Keratinocyte (primary cell): ENCODE results near the gene DMD. TPM values are rescaled to one million over a fixed set of nuclear protein-coding genes. Genes with fewer than 3 reads are reported as not detected.

Experiments used
- DNase-seq: peaks from one replicate; pipeline ENCODE4 v3.0.0-alpha.2; 2011; ENCODE audit warnings: low read depth, missing footprints, low spot score
- FAIRE-seq: peaks from 2 replicates; lab custom pipeline; 2011; peaks lifted over from hg19 to GRCh38; lab: Jason Lieb, UNC
- H2AFZ ChIP-seq: 2 replicates; pipeline ENCODE4 v1.6.0; 2012; ENCODE audit warnings: low read length, control low read depth, inconsistent platforms; ENCODE audit not compliant: control insufficient read depth
- H3K27ac ChIP-seq: 2 replicates; pipeline ENCODE4 v1.5.1; 2011; ENCODE audit warnings: low read length; ENCODE audit not compliant: control insufficient read depth, insufficient read depth
- H3K27me3 ChIP-seq: 3 replicates; pipeline ENCODE4 v1.6.0; 2011; ENCODE audit warnings: low read length; ENCODE audit not compliant: control insufficient read depth, insufficient read depth; ENCODE audit errors: extremely low read depth
- H3K36me3 ChIP-seq, 2 experiments: 2 replicates in 1 of 2; 3 replicates in 1 of 2; pipeline ENCODE4 v1.5.1; 2011; ENCODE audit warnings: low read length in 2 of 2, mild to moderate bottlenecking in 1 of 2; ENCODE audit not compliant: control insufficient read depth in 2 of 2, insufficient read depth in 2 of 2; ENCODE audit errors: extremely low read depth in 1 of 2
- H3K4me1 ChIP-seq: 3 replicates; pipeline ENCODE4 v1.5.1; 2011; ENCODE audit warnings: low read length; ENCODE audit not compliant: control insufficient read depth, insufficient read depth; ENCODE audit errors: extremely low read depth
- H3K4me2 ChIP-seq: 3 replicates; pipeline ENCODE4 v1.6.0; 2011; ENCODE audit warnings: low read depth, low read length; ENCODE audit not compliant: control insufficient read depth, insufficient read depth; ENCODE audit errors: extremely low read depth
- H3K4me3 ChIP-seq, 3 experiments: fragments of 200-600 bp in 1 of 3; sonication (generic) in 1 of 3; 2 replicates in 2 of 3; 3 replicates in 1 of 3; pipeline ENCODE4 v1.5.1; 2011 to 2016; ENCODE audit warnings: low read length in 3 of 3, mild to moderate bottlenecking in 3 of 3, control low read depth in 2 of 3, inconsistent platforms in 1 of 3, low read depth in 1 of 3, mixed read lengths in 1 of 3, mixed run types in 1 of 3, moderate library complexity in 1 of 3; ENCODE audit not compliant: control insufficient read depth in 2 of 3, insufficient read depth in 2 of 3; ENCODE audit errors: extremely low read depth in 1 of 3
- H3K79me2 ChIP-seq: 2 replicates; pipeline ENCODE4 v1.6.0; 2012; ENCODE audit warnings: low read length; ENCODE audit not compliant: control insufficient read depth, insufficient read depth
- H3K9ac ChIP-seq: 3 replicates; pipeline ENCODE4 v1.6.0; 2011; ENCODE audit warnings: low read length; ENCODE audit not compliant: control insufficient read depth, insufficient read depth; ENCODE audit errors: extremely low read depth
- H3K9me1 ChIP-seq: 3 replicates; pipeline ENCODE4 v1.6.0; 2011; ENCODE audit warnings: low read length; ENCODE audit not compliant: control insufficient read depth, insufficient read depth; ENCODE audit errors: extremely low read depth
- H3K9me3 ChIP-seq: 2 replicates; pipeline ENCODE4 v1.5.1; 2012; ENCODE audit warnings: low read depth, low read length; ENCODE audit not compliant: control insufficient read depth
- H4K20me1 ChIP-seq: 3 replicates; pipeline ENCODE4 v1.6.0; 2011; ENCODE audit warnings: low read length; ENCODE audit not compliant: control insufficient read depth, insufficient read depth; ENCODE audit errors: extremely low read depth
- CTCF ChIP-seq, 3 experiments: IDR thresholded peaks in 1 of 3; conservative IDR thresholded peaks in 1 of 3; optimal IDR thresholded peaks in 1 of 3; 2 replicates in 2 of 3; 3 replicates in 1 of 3; pipeline versions ENCODE3 to v1.5.1; 2011; ENCODE audit warnings: low read length in 3 of 3, mild to moderate bottlenecking in 3 of 3, moderate library complexity in 2 of 3, control low read depth in 1 of 3, inconsistent platforms in 1 of 3; ENCODE audit not compliant: insufficient read depth in 2 of 3; ENCODE audit errors: extremely low read depth in 1 of 3
- EZH2 ChIP-seq: IDR thresholded peaks from one replicate; pipeline ENCODE4 v1.6.1; 2012; ENCODE audit warnings: inconsistent platforms, mild to moderate bottlenecking, low read length, moderate library complexity
- dilution Hi-C: fragments of 300-500 bp; cut with MboI; formaldehyde crosslinking; loops from one replicate; pipeline ENCODE4 v1.7.0; 2020; ENCODE audit warnings: low sequenced_read_pairs; ENCODE audit not compliant: extremely low pct_ligation_motif_present
- polyA plus RNA-seq, 5 experiments: library from polyadenylated mRNA; depleted of rRNA in 3 of 5; stranded (reverse) in 3 of 5; stranded (forward) in 1 of 5; unstranded in 1 of 5; fragments of >200 nt; gene quantifications; 1 replicate in 1 of 5; 2 replicates in 3 of 5; 3 replicates in 1 of 5; pipeline versions ENCODE4 v1.2.1 to v1.2.3, GENCODE V29; 2011 to 2012; ENCODE audit warnings: missing spikeins in 2 of 5, low read depth in 1 of 5, low replicate concordance in 1 of 5

Gene DMD
- polyA plus RNA-seq, 1 donor (not counting 4 experiments of a cell fraction or from before 2014, with no cell fraction given): 8.9 TPM

- dilution Hi-C loops: no loop called here
- Histone ChIP-seq H4K20me1 (no peaks in the 10 kb centered on the region), H3K4me3 (no peak overlapping the region), H3K27me3 (no peaks in the 10 kb centered on the region), H3K4me2 (no peak overlapping the region), H3K9ac (no peak overlapping the region), H3K36me3 (no peaks in the 10 kb centered on the region), H2AFZ (no peak overlapping the region), H3K9me1 (no peaks in the 10 kb centered on the region), H3K4me1 (no peaks in the 10 kb centered on the region), H3K79me2 (no peaks in the 10 kb centered on the region), H3K27ac (no peak overlapping the region), H3K9me3 (no peaks in the 10 kb centered on the region)
- no peak for FAIRE-seq
- DNase-seq: no peak
- no peak for TF ChIP-seq EZH2
- TF ChIP-seq CTCF (optimal IDR thresholded peaks at IDR 0.05 in 1 of 3, IDR thresholded peaks at IDR 0.05 in 1 of 3, conservative IDR thresholded peaks at IDR 0.05 in 1 of 3; ENCODE audit: extremely low read depth in 1 of 3, insufficient read depth in 2 of 3, low read length in 3 of 3): no peak
These were observed 1056.2 kb downstream of the DMD start for GRCh38 chrX:32155044-32155638.

DNA sequence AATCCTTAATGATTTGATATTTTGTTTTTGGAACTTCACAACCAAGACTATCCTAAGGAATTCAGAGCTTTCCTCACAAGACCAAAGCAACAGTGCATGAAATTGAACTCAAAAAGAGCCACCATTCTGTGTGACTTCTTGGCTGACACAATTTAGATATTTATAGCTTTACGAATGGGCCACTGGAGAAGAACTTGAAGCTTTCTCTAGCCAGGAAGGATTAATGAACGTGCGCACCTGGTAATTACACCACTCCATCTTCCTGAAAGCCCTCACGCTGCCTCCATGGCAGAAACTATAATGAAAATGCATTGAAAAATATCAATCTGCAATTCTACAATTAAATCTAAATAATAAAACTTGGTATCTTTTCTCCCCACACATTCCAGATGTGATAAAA lies 1057.8 kb downstream of the DMD start:
- H3K9me3 ChIP-seq: no peaks in the 10 kb centered on the region
- no peaks in the 10 kb centered on the region for H3K4me1 ChIP-seq
- no peaks in the 10 kb centered on the region for H3K79me2 ChIP-seq
- H3K27ac ChIP-seq: no peak overlapping the region
- H4K20me1 ChIP-seq: no peaks in the 10 kb centered on the region
- no peak overlapping the region for H3K9ac ChIP-seq
- TF ChIP-seq CTCF (optimal IDR thresholded peaks at IDR 0.05 in 1 of 3, IDR thresholded peaks at IDR 0.05 in 1 of 3, conservative IDR thresholded peaks at IDR 0.05 in 1 of 3; ENCODE audit: extremely low read depth in 1 of 3, insufficient read depth in 2 of 3, low read length in 3 of 3) (no peak), EZH2 (no peak)
- FAIRE-seq (no peak), DNase-seq (no peak)
- H3K36me3 ChIP-seq: no peaks in the 10 kb centered on the region
- no peak overlapping the region for H2AFZ ChIP-seq
- H3K4me2 ChIP-seq: no peak overlapping the region
- dilution Hi-C loops: no loop called here
- no peaks in the 10 kb centered on the region for H3K27me3 ChIP-seq
- no peaks in the 10 kb centered on the region for H3K9me1 ChIP-seq
- H3K4me3 ChIP-seq: no peak overlapping the region
